HepG2 (cell line): ENCODE data around the gene HIRA. TPM values are rescaled to one million over a fixed set of nuclear protein-coding genes. Genes with fewer than 3 reads are reported as not detected.

Experiments
- ARNT ChIP-seq: fragments of 450-650 bp; IDR thresholded peaks from 2 replicates; pipeline ENCODE4 v1.6.1; 2017
- CBFB ChIP-seq: sonication (generic); formaldehyde crosslinking; IDR thresholded peaks from 2 replicates; pipeline ENCODE4 v1.4.0; 2020; ENCODE audit warnings: missing genetic modification reagents
- HMG20A ChIP-seq: IDR thresholded peaks from 2 replicates; pipeline ENCODE4 v1.6.1; 2016; ENCODE audit warnings: borderline replicate concordance
- MEIS2 ChIP-seq: sonication (generic); formaldehyde crosslinking; IDR thresholded peaks from 2 replicates; pipeline ENCODE4 v1.9.0; 2021; ENCODE audit warnings: mild to moderate bottlenecking, missing genetic modification reagents
- NPAS2 ChIP-seq: sonication (generic); formaldehyde crosslinking; IDR thresholded peaks from 2 replicates; pipeline ENCODE4 v1.8.0; 2022; ENCODE audit warnings: mild to moderate bottlenecking, missing genetic modification reagents, borderline replicate concordance
- PHF5A ChIP-seq: IDR thresholded peaks from one replicate; pipeline ENCODE4 v1.6.1; 2018; ENCODE audit warnings: low read depth, missing genetic modification reagents; ENCODE audit not compliant: unreplicated experiment
- PLRG1 ChIP-seq: fragments of 450-650 bp; conservative IDR thresholded peaks from 2 replicates; pipeline ENCODE4 v1.6.1; 2016
- SSRP1 ChIP-seq: IDR thresholded peaks from 2 replicates; pipeline ENCODE4 v1.6.1; 2016; ENCODE audit warnings: control low read depth
- TCF7L2 ChIP-seq: IDR thresholded peaks from 2 replicates; pipeline ENCODE4 v1.6.1; 2011; ENCODE audit warnings: mild to moderate bottlenecking, low read depth, low read length, moderate library complexity
- XRCC5 ChIP-seq: fragments of 200-400 bp; formaldehyde crosslinking; optimal IDR thresholded peaks from 2 replicates; pipeline ENCODE3; 2017; ENCODE audit warnings: mild to moderate bottlenecking, low read length
- ZBTB20 ChIP-seq: sonication (generic); formaldehyde crosslinking; IDR thresholded peaks from 2 replicates; pipeline ENCODE4 v1.8.1; 2023; ENCODE audit warnings: missing genetic modification reagents, low read depth, mild to moderate bottlenecking, borderline replicate concordance
- ZKSCAN8 ChIP-seq: IDR thresholded peaks from 2 replicates; pipeline ENCODE4 v1.6.1; 2016; ENCODE audit warnings: borderline replicate concordance, missing genetic modification reagents, missing compliant biosample characterization
- ZNF468 ChIP-seq: sonication (generic); formaldehyde crosslinking; IDR thresholded peaks from 2 replicates; pipeline ENCODE4 v1.8.0; 2022; ENCODE audit warnings: mild to moderate bottlenecking, moderate library complexity, missing genetic modification reagents
- ZNF572 ChIP-seq: sonication (generic); formaldehyde crosslinking; IDR thresholded peaks from 2 replicates; pipeline ENCODE4 v1.5.1; 2020; ENCODE audit warnings: mild to moderate bottlenecking, missing genetic modification reagents
- ZNF788 ChIP-seq: sonication (generic); formaldehyde crosslinking; IDR thresholded peaks from 2 replicates; pipeline ENCODE4 v1.5.0; 2020; ENCODE audit warnings: mild to moderate bottlenecking, missing genetic modification reagents, borderline replicate concordance
- polyA plus RNA-seq, 8 experiments: library from polyadenylated mRNA; depleted of rRNA in 3 of 8; stranded (reverse) in 7 of 8; unstranded in 1 of 8; fragments of >200 nt; fragmentation: Illumina TruSeq in 4 of 8; extraction: Trizol in 4 of 8; gene quantifications; 2 replicates each; pipeline versions ENCODE4 v1.2.1 to v1.2.3, GENCODE V29; 2011 to 2016; ENCODE audit warnings: low read depth in 4 of 8, missing spikeins in 1 of 8, mixed read lengths in 1 of 8; ENCODE audit not compliant: insufficient read depth in 1 of 8
- total RNA-seq, 5 experiments: library from RNA; depleted of rRNA; stranded (reverse); fragments of >200 nt; fragmentation: Illumina TruSeq; extraction: Trizol; gene quantifications; 2 replicates each; pipeline ENCODE4 v1.2.3, GENCODE V29; 2016; ENCODE audit warnings: low read depth in 1 of 5
- TF ChIP-seq, protein P1 (sequence below): sonication (generic); formaldehyde crosslinking; conservative IDR thresholded peaks from 2 replicates; pipeline ENCODE4 v1.8.0; 2022; ENCODE audit warnings: missing genetic modification reagents
- TF ChIP-seq, protein P2 (sequence below): sonication (generic); formaldehyde crosslinking; IDR thresholded peaks from 2 replicates; pipeline ENCODE4 v1.9.0; 2021; ENCODE audit warnings: missing genetic modification reagents, mild to moderate bottlenecking, borderline replicate concordance
- TF ChIP-seq, protein P3 (sequence below): sonication (generic); formaldehyde crosslinking; IDR thresholded peaks from 2 replicates; pipeline ENCODE4 v1.8.1; 2023; ENCODE audit warnings: missing genetic modification reagents, mild to moderate bottlenecking, borderline replicate concordance
- TF ChIP-seq, protein P4 (sequence below): sonication (generic); formaldehyde crosslinking; IDR thresholded peaks from 2 replicates; pipeline ENCODE4 v1.8.0; 2022; ENCODE audit warnings: mild to moderate bottlenecking, missing genetic modification reagents, moderate library complexity
- TF ChIP-seq, protein P5 (sequence below): sonication (generic); formaldehyde crosslinking; IDR thresholded peaks from 2 replicates; pipeline ENCODE4 v1.4.0; 2020; ENCODE audit warnings: missing genetic modification reagents, borderline replicate concordance
- TF ChIP-seq, protein P6 (sequence below): sonication (generic); formaldehyde crosslinking; IDR thresholded peaks from 2 replicates; pipeline ENCODE4 v1.4.0; 2020; ENCODE audit warnings: missing genetic modification reagents, borderline replicate concordance

The HIRA gene
- total and polyA plus RNA-seq, 2 of the 13 experiments (the other 11 are each of a cell fraction or from before 2014, with no cell fraction given): 21.5 to 29.2 TPM

DNA sequence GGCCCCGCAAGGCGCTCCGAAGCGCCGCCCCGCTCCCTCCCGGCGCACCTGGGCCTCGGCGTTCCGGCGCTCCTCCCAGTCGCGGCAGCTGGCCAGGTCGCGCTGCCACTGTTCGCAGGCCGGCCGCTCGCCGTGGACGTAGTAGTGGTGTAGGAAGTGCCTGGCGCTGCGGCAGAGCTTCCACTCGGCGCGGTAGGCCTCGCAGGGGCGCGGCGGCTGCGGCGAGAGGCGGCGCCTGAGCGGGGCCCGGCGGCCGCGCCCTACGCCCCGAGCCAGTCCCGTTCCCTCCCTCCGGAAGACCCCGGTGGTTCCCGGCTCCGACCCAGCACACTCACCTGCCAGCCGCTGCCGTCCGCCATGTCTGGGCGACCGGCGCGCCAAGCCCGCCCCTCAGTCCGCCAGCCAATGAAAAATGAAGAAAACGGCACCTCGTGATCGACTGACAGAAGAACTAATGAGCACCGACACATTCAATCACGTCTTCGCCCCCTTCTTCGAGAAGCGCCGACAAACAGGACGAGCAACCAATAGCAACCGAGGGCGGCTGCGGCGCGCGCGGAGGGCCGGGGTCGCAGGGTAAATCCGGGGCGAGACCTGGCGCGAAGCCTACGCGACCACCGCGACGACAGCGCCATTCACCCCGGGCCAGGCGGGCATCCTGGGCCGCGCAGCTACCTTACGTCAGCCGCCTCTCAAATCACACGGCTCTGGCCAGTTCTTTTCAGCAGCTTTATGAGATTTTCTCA lies 16.0 kb upstream of the HIRA start, which contains the start of gene C22orf39 (continued):
- TF ChIP-seq ZKSCAN8 (CRISPR knock-in tag) (no peak), ZBTB20 (CRISPR knock-in tag) (no peak), XRCC5 (peak; percentile 22), ZNF788 (CRISPR knock-in tag) (peak; percentile 34; the same call in 1 of the 2 replicates), TCF7L2 (no peak), ZNF572 (no peak), NPAS2 (CRISPR knock-in tag) (no peak), SSRP1 (CRISPR knock-in tag) (no peak), ARNT (no peak), HMG20A (CRISPR knock-in tag) (no peak), MEIS2 (no peak), PLRG1 (no peak), PHF5A (CRISPR knock-in tag) (no peak), CBFB (CRISPR knock-in tag) (no peak), ZNF468 (CRISPR knock-in tag) (no peak)
- TF ChIP-seq, protein P1, sequence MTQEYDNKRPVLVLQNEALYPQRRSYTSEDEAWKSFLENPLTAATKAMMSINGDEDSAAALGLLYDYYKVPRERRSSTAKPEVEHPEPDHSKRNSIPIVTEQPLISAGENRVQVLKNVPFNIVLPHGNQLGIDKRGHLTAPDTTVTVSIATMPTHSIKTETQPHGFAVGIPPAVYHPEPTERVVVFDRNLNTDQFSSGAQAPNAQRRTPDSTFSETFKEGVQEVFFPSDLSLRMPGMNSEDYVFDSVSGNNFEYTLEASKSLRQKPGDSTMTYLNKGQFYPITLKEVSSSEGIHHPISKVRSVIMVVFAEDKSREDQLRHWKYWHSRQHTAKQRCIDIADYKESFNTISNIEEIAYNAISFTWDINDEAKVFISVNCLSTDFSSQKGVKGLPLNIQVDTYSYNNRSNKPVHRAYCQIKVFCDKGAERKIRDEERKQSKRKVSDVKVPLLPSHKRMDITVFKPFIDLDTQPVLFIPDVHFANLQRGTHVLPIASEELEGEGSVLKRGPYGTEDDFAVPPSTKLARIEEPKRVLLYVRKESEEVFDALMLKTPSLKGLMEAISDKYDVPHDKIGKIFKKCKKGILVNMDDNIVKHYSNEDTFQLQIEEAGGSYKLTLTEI (CRISPR knock-in tag): no peak
- TF ChIP-seq, protein P2, sequence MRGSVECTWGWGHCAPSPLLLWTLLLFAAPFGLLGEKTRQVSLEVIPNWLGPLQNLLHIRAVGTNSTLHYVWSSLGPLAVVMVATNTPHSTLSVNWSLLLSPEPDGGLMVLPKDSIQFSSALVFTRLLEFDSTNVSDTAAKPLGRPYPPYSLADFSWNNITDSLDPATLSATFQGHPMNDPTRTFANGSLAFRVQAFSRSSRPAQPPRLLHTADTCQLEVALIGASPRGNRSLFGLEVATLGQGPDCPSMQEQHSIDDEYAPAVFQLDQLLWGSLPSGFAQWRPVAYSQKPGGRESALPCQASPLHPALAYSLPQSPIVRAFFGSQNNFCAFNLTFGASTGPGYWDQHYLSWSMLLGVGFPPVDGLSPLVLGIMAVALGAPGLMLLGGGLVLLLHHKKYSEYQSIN (CRISPR knock-in tag): no peak
- TF ChIP-seq, protein P3, sequence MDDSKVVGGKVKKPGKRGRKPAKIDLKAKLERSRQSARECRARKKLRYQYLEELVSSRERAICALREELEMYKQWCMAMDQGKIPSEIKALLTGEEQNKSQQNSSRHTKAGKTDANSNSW (CRISPR knock-in tag): no peak
- TF ChIP-seq, protein P4, sequence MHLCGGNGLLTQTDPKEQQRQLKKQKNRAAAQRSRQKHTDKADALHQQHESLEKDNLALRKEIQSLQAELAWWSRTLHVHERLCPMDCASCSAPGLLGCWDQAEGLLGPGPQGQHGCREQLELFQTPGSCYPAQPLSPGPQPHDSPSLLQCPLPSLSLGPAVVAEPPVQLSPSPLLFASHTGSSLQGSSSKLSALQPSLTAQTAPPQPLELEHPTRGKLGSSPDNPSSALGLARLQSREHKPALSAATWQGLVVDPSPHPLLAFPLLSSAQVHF (CRISPR knock-in tag): no peak
- TF ChIP-seq, protein P5, sequence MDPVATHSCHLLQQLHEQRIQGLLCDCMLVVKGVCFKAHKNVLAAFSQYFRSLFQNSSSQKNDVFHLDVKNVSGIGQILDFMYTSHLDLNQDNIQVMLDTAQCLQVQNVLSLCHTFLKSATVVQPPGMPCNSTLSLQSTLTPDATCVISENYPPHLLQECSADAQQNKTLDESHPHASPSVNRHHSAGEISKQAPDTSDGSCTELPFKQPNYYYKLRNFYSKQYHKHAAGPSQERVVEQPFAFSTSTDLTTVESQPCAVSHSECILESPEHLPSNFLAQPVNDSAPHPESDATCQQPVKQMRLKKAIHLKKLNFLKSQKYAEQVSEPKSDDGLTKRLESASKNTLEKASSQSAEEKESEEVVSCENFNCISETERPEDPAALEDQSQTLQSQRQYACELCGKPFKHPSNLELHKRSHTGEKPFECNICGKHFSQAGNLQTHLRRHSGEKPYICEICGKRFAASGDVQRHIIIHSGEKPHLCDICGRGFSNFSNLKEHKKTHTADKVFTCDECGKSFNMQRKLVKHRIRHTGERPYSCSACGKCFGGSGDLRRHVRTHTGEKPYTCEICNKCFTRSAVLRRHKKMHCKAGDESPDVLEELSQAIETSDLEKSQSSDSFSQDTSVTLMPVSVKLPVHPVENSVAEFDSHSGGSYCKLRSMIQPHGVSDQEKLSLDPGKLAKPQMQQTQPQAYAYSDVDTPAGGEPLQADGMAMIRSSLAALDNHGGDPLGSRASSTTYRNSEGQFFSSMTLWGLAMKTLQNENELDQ (CRISPR knock-in tag): no peak
- TF ChIP-seq, protein P6, sequence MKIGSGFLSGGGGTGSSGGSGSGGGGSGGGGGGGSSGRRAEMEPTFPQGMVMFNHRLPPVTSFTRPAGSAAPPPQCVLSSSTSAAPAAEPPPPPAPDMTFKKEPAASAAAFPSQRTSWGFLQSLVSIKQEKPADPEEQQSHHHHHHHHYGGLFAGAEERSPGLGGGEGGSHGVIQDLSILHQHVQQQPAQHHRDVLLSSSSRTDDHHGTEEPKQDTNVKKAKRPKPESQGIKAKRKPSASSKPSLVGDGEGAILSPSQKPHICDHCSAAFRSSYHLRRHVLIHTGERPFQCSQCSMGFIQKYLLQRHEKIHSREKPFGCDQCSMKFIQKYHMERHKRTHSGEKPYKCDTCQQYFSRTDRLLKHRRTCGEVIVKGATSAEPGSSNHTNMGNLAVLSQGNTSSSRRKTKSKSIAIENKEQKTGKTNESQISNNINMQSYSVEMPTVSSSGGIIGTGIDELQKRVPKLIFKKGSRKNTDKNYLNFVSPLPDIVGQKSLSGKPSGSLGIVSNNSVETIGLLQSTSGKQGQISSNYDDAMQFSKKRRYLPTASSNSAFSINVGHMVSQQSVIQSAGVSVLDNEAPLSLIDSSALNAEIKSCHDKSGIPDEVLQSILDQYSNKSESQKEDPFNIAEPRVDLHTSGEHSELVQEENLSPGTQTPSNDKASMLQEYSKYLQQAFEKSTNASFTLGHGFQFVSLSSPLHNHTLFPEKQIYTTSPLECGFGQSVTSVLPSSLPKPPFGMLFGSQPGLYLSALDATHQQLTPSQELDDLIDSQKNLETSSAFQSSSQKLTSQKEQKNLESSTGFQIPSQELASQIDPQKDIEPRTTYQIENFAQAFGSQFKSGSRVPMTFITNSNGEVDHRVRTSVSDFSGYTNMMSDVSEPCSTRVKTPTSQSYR (CRISPR knock-in tag): no peak
